ENCODE results near the gene AFTPH.

- TF ChIP-seq CTCF (IDR thresholded peaks at IDR 0.05) (no peak), POLR2A (IDR thresholded peaks at IDR 0.05) (no peak)
Observed at GRCh38 chr2:64634345-64635267, 110.5 kb downstream of the AFTPH start.

All from body of pancreas (tissue), 4 donors.